Upper lobe of right lung (tissue), 1 donor: ENCODE results near the gene SDHA. TPM values are rescaled to one million over a fixed set of nuclear protein-coding genes. Genes with fewer than 3 reads are reported as not detected.
A peak's percentile ranks its signal among the peaks of the same experiment; 100 is the strongest.
"Not testable (repeated sequence)": the region's sequence is repeated elsewhere in the genome, so short reads cannot be mapped to it uniquely, and the experiment has no call there.

ENCODE experiments used
- ATAC-seq: fragments of 200-7000 bp; cut with Tn5 transposase; one replicate; pipeline ENCODE4 v1.9.1; 2020; ENCODE audit warnings: mild to moderate bottlenecking, moderate library complexity
- DNase-seq: peaks from one replicate; pipeline ENCODE4 v3.0.0-alpha.2; 2020
- H3K27ac ChIP-seq: fragments of 200-600 bp; one replicate; pipeline ENCODE4 v1.8.0; 2022
- H3K27me3 ChIP-seq: fragments of 200-600 bp; one replicate; pipeline ENCODE4 v1.8.0; 2022; ENCODE audit warnings: mild to moderate bottlenecking
- H3K36me3 ChIP-seq: fragments of 200-600 bp; one replicate; pipeline ENCODE4 v1.8.0; 2022
- H3K4me1 ChIP-seq: fragments of 200-600 bp; one replicate; pipeline ENCODE4 v1.8.0; 2022
- H3K4me3 ChIP-seq: fragments of 200-600 bp; one replicate; pipeline ENCODE4 v1.8.0; 2022; ENCODE audit warnings: mild to moderate bottlenecking
- H3K9me3 ChIP-seq: fragments of 200-600 bp; one replicate; pipeline ENCODE4 v1.8.0; 2022
- intact Hi-C: fragments of 100-400 bp; cut with DNase I; formaldehyde crosslinking; loops from one replicate; pipeline ENCODE4 v1.11.0; 2022
- total RNA-seq: library from RNA; stranded (reverse); fragmentation: NEBNext Ultra II Directional; extraction: Animal tissue kit (Norgen Biotek cat#: 25700); gene quantifications from one replicate; pipeline ENCODE4 v1.2.1, GENCODE V29; 2021
- TF ChIP-seq, protein P1 (sequence below): fragments of 200-600 bp; IDR thresholded peaks from one replicate; pipeline ENCODE4 v1.8.0; 2022; ENCODE audit warnings: antibody characterized with exemption
- donor health status: DM: no; HTN: yes; CAD: no; lungs with severe emphysema.

The SDHA gene
- total RNA-seq, 1 donor from 2014 or later = 94.0 TPM

DNA sequence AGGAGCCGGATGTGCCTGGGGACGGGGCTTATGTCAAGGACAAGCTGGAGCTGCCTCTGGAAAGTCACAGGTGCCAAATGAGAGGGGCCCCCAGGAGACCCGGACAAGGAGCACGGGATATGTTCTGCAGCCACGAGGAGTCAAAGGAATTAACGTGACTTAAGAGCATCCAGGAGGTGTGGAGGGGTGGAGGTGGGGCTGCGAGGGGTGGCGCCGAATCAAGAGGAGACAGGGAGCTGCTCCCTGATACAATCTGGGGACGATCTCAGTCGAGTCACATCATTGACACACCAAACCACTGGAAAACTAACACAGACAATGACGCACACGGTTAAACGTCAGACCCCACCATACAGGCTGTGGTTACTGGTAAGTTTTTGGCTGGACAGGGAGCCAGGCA, 10.5 kb upstream of the SDHA start:
- Histone ChIP-seq H3K4me3 (no peak overlapping the region), H3K9me3 (no peaks in the 10 kb centered on the region), H3K27me3 (no peaks in the 10 kb centered on the region), H3K36me3 (peaks cover 32% of the 10 kb centered on the region), H3K27ac (no peak overlapping the region), H3K4me1 (no peaks in the 10 kb centered on the region)
- TF ChIP-seq, protein P1, sequence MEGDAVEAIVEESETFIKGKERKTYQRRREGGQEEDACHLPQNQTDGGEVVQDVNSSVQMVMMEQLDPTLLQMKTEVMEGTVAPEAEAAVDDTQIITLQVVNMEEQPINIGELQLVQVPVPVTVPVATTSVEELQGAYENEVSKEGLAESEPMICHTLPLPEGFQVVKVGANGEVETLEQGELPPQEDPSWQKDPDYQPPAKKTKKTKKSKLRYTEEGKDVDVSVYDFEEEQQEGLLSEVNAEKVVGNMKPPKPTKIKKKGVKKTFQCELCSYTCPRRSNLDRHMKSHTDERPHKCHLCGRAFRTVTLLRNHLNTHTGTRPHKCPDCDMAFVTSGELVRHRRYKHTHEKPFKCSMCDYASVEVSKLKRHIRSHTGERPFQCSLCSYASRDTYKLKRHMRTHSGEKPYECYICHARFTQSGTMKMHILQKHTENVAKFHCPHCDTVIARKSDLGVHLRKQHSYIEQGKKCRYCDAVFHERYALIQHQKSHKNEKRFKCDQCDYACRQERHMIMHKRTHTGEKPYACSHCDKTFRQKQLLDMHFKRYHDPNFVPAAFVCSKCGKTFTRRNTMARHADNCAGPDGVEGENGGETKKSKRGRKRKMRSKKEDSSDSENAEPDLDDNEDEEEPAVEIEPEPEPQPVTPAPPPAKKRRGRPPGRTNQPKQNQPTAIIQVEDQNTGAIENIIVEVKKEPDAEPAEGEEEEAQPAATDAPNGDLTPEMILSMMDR = no peak
- no peak for ATAC-seq
- DNase-seq = peak; percentile 38
- intact Hi-C loops = no loop called here

GRCh38 chr5:208449-209114, 9.5 kb upstream of the SDHA start:
- DNase-seq = peak; percentile 57
- Histone ChIP-seq H3K36me3 (peaks cover 28% of the 10 kb centered on the region), H3K4me3 (no peak overlapping the region), H3K9me3 (no peaks in the 10 kb centered on the region), H3K27ac (no peak overlapping the region), H3K27me3 (no peaks in the 10 kb centered on the region), H3K4me1 (no peaks in the 10 kb centered on the region)
- no peak for ATAC-seq
- TF ChIP-seq, protein P1 = no peak
- intact Hi-C loops = no loop called here

DNA sequence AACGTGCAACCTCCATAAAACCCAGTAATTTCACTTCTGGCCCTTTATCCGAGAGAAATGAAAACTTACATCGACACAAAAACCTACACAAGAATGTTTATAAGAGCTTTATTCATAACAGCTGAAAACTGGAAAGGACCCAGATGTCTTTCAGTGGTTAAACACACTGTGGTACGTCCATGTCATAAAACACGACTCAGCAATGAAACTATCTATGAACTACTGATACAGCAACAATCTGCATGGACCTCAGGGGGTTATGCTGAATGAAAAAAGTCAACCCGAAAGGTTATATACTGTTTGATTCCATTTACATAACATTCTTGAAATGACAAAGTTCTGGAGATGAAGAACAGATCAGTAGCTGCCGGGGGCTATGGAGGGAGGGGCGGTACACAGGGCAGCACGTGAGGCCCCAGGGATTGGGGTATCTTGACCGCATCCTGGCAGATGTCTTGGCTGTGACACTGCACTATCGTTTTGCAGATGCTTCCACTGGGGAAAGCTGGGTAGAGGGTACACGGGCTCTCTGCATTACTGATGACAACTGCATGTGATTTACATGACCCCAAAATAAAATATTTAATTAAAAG, 4.2 kb upstream of the SDHA start:
- Histone ChIP-seq H3K4me1 (peaks cover 4% of the 10 kb centered on the region), H3K36me3 (peaks cover 5% of the 10 kb centered on the region), H3K9me3 (no peaks in the 10 kb centered on the region), H3K27me3 (no peaks in the 10 kb centered on the region), H3K27ac (no peak overlapping the region), H3K4me3 (no peak overlapping the region)
- intact Hi-C loops = no loop called here
- DNase-seq (no peak), ATAC-seq (no peak)
- TF ChIP-seq, protein P1 = no peak

DNA sequence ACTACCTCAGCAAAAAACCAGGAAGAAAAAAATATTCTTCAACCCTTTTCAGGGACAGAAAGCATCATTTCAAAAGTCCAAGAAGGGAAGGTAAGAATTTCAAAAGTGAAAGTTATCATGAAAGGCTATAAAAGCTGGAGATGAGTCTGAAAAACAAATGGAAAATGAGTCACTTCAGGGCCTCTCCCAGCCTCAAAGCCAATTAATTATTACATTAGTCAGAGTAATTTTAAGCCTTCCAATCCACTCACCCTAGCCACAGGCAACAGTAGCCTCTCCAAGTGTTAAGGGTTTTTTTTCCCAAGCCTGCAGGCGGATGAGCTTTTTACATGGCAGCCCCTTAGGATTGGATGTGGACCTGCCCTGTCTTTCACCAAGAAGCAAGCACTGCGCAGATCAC, 2.9 kb upstream of the SDHA start:
- H3K27ac ChIP-seq, H3K27me3 ChIP-seq, DNase-seq, ATAC-seq, H3K36me3 ChIP-seq, intact Hi-C loops, H3K4me3 ChIP-seq, H3K9me3 ChIP-seq: not testable (repeated sequence)
- peaks cover 14% of the 10 kb centered on the region for H3K4me1 ChIP-seq

DNA sequence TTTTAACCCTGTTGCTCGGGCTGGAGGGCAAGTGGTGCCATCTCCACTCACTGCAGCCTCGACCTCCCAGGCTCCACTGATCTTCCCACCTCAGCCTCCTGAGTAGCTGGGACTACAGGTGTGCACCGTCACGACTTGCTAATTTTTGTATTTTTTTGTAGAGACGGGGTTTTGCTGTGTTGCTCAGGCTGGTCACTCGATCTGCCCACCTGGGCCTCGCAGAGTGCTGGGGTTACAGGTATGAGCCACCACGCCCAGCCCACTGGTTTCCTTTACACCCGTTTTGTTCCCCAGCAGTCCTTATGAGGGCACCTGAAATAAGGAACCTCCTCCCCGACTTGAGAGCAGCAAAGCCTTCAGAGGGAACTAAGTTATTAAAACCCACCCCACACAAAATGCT, 2.0 kb upstream of the SDHA start:
- peaks cover 22% of the 10 kb centered on the region for H3K4me1 ChIP-seq
- H3K36me3 ChIP-seq, H3K27ac ChIP-seq, intact Hi-C loops, H3K27me3 ChIP-seq, H3K9me3 ChIP-seq, H3K4me3 ChIP-seq, ATAC-seq: not testable (repeated sequence)
- peak; percentile 54 for DNase-seq

GRCh38 chr5:218457-219291, 554 bp downstream of the SDHA start:
- intact Hi-C loops = no loop called here
- DNase-seq = peak; percentile 76
- Histone ChIP-seq H3K27ac (peak overlapping the region; percentile 90), H3K4me3 (peak overlapping the region; percentile 86), H3K9me3 (no peaks in the 10 kb centered on the region), H3K36me3 (peaks cover 5% of the 10 kb centered on the region), H3K27me3 (no peaks in the 10 kb centered on the region), H3K4me1 (peaks cover 39% of the 10 kb centered on the region)
- TF ChIP-seq, protein P1 = no peak
- peak; percentile 64 for ATAC-seq
